Peyer's patch (tissue), 4 donors: ENCODE measurements around the gene GRIK4.

Experiments used
- POLR2A ChIP-seq, 2 donors: fragments of 450-650 bp; IDR thresholded peaks; one replicate each; pipeline ENCODE4 v1.5.1; 2017; ENCODE audit warnings: antibody characterized with exemption in 2 of 2, mild to moderate bottlenecking in 2 of 2, moderate library complexity in 2 of 2
- TF ChIP-seq, protein P1 (sequence below), 6 experiments: fragments of 450-650 bp in 4 of 6; fragments of 200-600 bp in 2 of 6; sonication (generic) in 1 of 6; IDR thresholded peaks; one replicate each; pipeline ENCODE4 v1.5.1; 2017 to 2019; ENCODE audit warnings: antibody characterized with exemption in 6 of 6, mild to moderate bottlenecking in 3 of 6, moderate library complexity in 1 of 6

DNA sequence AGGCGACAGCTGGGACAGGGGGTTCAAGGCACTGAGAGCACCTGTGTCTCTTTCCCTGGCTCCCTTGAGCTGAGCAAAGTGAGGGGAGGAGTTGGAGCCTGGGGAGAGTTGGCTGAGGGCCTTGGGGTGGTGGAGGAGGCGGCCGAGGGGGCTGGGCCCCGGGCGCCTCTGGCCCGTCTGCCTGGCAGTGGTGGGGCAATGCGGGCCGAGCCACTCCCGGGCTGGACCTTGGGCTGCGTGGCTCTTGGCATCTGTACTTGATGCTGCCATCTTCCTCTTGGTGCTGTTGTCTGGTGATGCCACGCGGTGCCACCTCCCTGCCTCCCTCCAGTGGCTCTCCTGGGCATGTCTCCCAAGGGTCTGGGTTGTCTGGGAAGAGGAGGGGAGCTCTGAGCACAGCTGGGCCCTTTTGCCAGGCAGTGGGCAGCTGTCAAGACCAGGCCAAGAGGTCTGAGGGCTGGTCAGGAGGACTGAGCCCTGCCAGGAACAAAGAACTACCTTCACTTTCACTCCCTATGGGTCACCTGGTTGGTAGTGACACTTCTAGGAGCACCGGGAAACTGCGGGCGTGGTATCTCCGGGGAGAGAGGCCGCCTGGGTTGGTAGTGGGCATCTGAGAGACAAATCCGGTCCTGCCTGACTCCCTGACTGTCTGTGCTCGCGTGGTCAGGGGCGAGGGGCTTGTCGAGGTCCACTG lies 1.3 kb downstream of the GRIK4 start:
- TF ChIP-seq, protein P1, sequence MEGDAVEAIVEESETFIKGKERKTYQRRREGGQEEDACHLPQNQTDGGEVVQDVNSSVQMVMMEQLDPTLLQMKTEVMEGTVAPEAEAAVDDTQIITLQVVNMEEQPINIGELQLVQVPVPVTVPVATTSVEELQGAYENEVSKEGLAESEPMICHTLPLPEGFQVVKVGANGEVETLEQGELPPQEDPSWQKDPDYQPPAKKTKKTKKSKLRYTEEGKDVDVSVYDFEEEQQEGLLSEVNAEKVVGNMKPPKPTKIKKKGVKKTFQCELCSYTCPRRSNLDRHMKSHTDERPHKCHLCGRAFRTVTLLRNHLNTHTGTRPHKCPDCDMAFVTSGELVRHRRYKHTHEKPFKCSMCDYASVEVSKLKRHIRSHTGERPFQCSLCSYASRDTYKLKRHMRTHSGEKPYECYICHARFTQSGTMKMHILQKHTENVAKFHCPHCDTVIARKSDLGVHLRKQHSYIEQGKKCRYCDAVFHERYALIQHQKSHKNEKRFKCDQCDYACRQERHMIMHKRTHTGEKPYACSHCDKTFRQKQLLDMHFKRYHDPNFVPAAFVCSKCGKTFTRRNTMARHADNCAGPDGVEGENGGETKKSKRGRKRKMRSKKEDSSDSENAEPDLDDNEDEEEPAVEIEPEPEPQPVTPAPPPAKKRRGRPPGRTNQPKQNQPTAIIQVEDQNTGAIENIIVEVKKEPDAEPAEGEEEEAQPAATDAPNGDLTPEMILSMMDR (IDR thresholded peaks at IDR 0.05) = peak in 1 of 6 experiments; percentile 3
- TF ChIP-seq POLR2A (IDR thresholded peaks at IDR 0.05) = no peak
